Measurements from ENCODE around the gene GATM. TPM values are rescaled to one million over a fixed set of nuclear protein-coding genes. Genes with fewer than 3 reads are reported as not detected.

GATM gene
- total RNA-seq, 1 experiment from 2014 or later: 10.7 TPM

DNA sequence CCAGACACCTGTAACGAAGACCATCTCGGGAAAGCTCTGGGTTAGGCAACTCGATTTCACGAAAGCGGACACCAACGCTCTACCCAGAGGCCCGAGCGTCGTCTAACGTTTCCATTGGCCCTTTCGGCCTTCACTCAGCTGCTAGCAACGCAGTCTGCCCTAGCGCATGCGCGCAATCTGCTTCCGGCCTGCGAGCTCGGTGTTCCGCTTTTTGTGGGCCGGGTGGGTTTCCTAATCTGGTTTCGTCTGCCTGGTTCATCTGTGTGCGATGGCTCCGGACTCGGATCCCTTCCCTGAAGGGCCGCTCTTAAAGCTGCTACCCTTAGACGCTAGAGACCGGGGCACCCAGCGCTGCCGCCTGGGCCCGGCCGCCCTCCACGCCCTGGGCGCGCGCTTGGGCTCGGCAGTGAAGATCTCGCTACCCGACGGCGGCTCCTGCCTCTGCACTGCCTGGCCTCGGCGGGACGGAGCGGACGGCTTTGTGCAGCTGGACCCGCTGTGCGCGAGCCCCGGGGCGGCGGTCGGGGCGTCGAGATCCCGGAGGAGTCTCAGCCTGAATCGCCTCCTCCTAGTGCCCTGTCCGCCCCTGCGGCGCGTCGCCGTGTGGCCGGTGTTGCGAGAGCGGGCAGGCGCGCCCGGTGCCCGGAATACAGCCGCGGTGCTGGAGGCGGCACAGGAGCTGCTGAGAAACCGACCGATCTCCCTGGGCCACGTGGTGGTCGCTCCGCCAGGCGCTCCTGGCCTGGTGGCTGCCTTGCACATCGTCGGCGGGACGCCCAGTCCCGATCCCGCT is 24.0 kb upstream of the GATM start:
- Histone ChIP-seq H3K4me2 (ENCODE audit: insufficient read depth, insufficient read length, low read length) (peak overlapping the region; percentile 79), H4K20me1 (ENCODE audit: control insufficient read depth, insufficient read depth, insufficient read length) (no peaks in the 10 kb centered on the region), H3K79me1 (ENCODE audit: insufficient read depth, low read depth, low read length, poor library complexity, severe bottlenecking) (no peaks in the 10 kb centered on the region), H2AK5ac (ENCODE audit: insufficient read length, low read length) (no peak overlapping the region), H3T11ph (ENCODE audit: low read length) (no peak overlapping the region), H3K27me3 (ENCODE audit: insufficient read depth, low read length) (no peaks in the 10 kb centered on the region), H4K91ac (ENCODE audit: insufficient read length, low read depth, low read length) (no peak overlapping the region), H3K14ac (ENCODE audit: insufficient read depth, low read length) (peak overlapping the region; percentile 62), H2BK20ac (ENCODE audit: low read depth, low read length, poor library complexity, severe bottlenecking) (no peak overlapping the region), H3K23me2 (ENCODE audit: insufficient read length, low read depth, low read length, poor library complexity, severe bottlenecking) (peaks cover 9% of the 10 kb centered on the region), H3K56ac (ENCODE audit: insufficient read length, low read depth, low read length) (no peak overlapping the region), H3K79me2 (ENCODE audit: insufficient read depth, low read length) (peaks cover 9% of the 10 kb centered on the region; the same call in 1 of the 2 replicates), H3K23ac (ENCODE audit: insufficient read length, low read depth, low read length) (no peak overlapping the region), H3K9ac (ENCODE audit: extremely low read depth, insufficient read length, low read length) (peak overlapping the region; percentile 70), H4K8ac (replicated peaks; ENCODE audit: insufficient read length, low read depth, low read length) (no peak overlapping the region), H2AFZ (ENCODE audit: low read length) (no peak overlapping the region), H2BK120ac (ENCODE audit: low read depth, low read length, poor library complexity, severe bottlenecking) (no peak overlapping the region), H3K4ac (ENCODE audit: low read depth, low read length) (no peak overlapping the region), H3K18ac (ENCODE audit: insufficient read length, low read depth, low read length) (peak overlapping the region; percentile 77), H2BK5ac (ENCODE audit: insufficient read length, low read length) (no peak overlapping the region), H2BK12ac (ENCODE audit: insufficient read length, low read depth, low read length) (no peak overlapping the region), H3K9me3 (ENCODE audit: control insufficient read depth, low read depth, low read length) (no peaks in the 10 kb centered on the region), H3K4me1 (ENCODE audit: insufficient read depth, low read length) (no peaks in the 10 kb centered on the region), H3K27ac (ENCODE audit: insufficient read length, low read depth, low read length) (no peak overlapping the region), H4K5ac (ENCODE audit: insufficient read length, low read depth, low read length) (no peak overlapping the region), H2BK15ac (ENCODE audit: low read depth, low read length) (no peak overlapping the region)
- peaks cover 4 to 23% (median 22%) of the 10 kb centered on the region in 3 experiments; a peak in 6 of 7 replicates for H3K36me3 Mint-ChIP-seq (ENCODE audit: insufficient read depth in 1 of 3, low read depth in 3 of 3)
- H3K4me3 Mint-ChIP-seq: peak overlapping the region; percentile 91 to 95
- peaks cover 5% of the 10 kb centered on the region for H3K27me3 Mint-ChIP-seq (ENCODE audit: low read depth)
- DNase-seq: peak; percentile 97
- no CpG with 5 or more reads among the region's 84 CpGs for WGBS (ENCODE audit: extremely low coverage, insufficient read length, low lambda C conversion rate)
- peaks cover 14 to 17% of the 10 kb centered on the region in 2 experiments; a peak in 3 of 4 replicates for H3K4me1 Mint-ChIP-seq
- TF ChIP-seq, protein P1, sequence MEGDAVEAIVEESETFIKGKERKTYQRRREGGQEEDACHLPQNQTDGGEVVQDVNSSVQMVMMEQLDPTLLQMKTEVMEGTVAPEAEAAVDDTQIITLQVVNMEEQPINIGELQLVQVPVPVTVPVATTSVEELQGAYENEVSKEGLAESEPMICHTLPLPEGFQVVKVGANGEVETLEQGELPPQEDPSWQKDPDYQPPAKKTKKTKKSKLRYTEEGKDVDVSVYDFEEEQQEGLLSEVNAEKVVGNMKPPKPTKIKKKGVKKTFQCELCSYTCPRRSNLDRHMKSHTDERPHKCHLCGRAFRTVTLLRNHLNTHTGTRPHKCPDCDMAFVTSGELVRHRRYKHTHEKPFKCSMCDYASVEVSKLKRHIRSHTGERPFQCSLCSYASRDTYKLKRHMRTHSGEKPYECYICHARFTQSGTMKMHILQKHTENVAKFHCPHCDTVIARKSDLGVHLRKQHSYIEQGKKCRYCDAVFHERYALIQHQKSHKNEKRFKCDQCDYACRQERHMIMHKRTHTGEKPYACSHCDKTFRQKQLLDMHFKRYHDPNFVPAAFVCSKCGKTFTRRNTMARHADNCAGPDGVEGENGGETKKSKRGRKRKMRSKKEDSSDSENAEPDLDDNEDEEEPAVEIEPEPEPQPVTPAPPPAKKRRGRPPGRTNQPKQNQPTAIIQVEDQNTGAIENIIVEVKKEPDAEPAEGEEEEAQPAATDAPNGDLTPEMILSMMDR (conservative IDR thresholded peaks at IDR 0.05): no peak
- H3K9me3 Mint-ChIP-seq: no peaks in the 10 kb centered on the region
- H3K27ac Mint-ChIP-seq: peak overlapping the region in 2 of 3 experiments; percentile 68 to 94; a peak in 2 of 7 replicates

Measured in H9 (cell line).